ENCODE data around the gene TTC23L.
A peak's percentile ranks its signal among the peaks of the same experiment; 100 is the strongest.
"Not testable (repeated sequence)": the region's sequence is repeated elsewhere in the genome, so short reads cannot be mapped to it uniquely, and the experiment has no call there.

Gene TTC23L

GRCh38 chr5:34881246-34881645, 42.3 kb downstream of the TTC23L start:
- DNase-seq, result no peak

- no peak for DNase-seq
Measured at GRCh38 chr5:34886392-34887119, 47.6 kb downstream of the TTC23L start.

GRCh38 chr5:34889394-34889793, 50.4 kb downstream of the TTC23L start:
- DNase-seq, result no peak

GRCh38 chr5:34891981-34892380, 53.0 kb downstream of the TTC23L start:
- no peak for DNase-seq

GRCh38 chr5:34892414-34892813, 53.5 kb downstream of the TTC23L start:
- DNase-seq, result no peak

- no peak for DNase-seq
Measured at GRCh38 chr5:34894716-34895115, 55.8 kb downstream of the TTC23L start.

GRCh38 chr5:34895641-34896419, 56.9 kb downstream of the TTC23L start:
- DNase-seq, result no peak

- DNase-seq, result no peak
Measured at GRCh38 chr5:34897646-34898045, 58.7 kb downstream of the TTC23L start.

GRCh38 chr5:34898258-34898895, 59.4 kb downstream of the TTC23L start:
- peak; percentile 51 for DNase-seq

- DNase-seq, result no peak
Measured at GRCh38 chr5:34899066-34899465, 60.1 kb downstream of the TTC23L start.

- no peak for DNase-seq
Measured at GRCh38 chr5:34900652-34901051, 61.7 kb downstream of the TTC23L start.

GRCh38 chr5:34903260-34903659, 64.3 kb downstream of the TTC23L start:
- DNase-seq, result no peak

- no peak for DNase-seq
Measured at GRCh38 chr5:34905564-34905963, 66.6 kb downstream of the TTC23L start.

GRCh38 chr5:34913072-34913471, 74.1 kb downstream of the TTC23L start:
- DNase-seq, result no peak

- no peak for DNase-seq
Measured at GRCh38 chr5:34914671-34915138, 75.7 kb downstream of the TTC23L start.

GRCh38 chr5:34915139-34915855, 76.3 kb downstream of the TTC23L start, which contains the start of the genes BRIX1 and RAD1:
BRIX1 (plus strand) TSS chr5:34915711; CDS start chr5:34915739, 28 bp downstream.
RAD1 (minus strand) TSS chr5:34915504; CDS start chr5:34914892, 612 bp downstream.
- DNase-seq, result peak; percentile 97

GRCh38 chr5:34915856-34916192, 76.9 kb downstream of the TTC23L start:
- no peak for DNase-seq

GRCh38 chr5:34916518-34916917, 77.6 kb downstream of the TTC23L start:
- DNase-seq, result no peak

- no peak for DNase-seq
Measured at GRCh38 chr5:34918025-34918424, 79.1 kb downstream of the TTC23L start.

- no peak for DNase-seq
Measured at GRCh38 chr5:34919077-34919476, 80.1 kb downstream of the TTC23L start.

GRCh38 chr5:34923256-34923655, 84.3 kb downstream of the TTC23L start:
- DNase-seq, result not testable (repeated sequence)

- DNase-seq, result no peak
Measured at GRCh38 chr5:34923694-34924461, 84.9 kb downstream of the TTC23L start.

Measured in NCI-H2029 treated with DMSO at 0.1 percent for 48 hours (cell line).